K562 (cell line): ENCODE measurements around the gene PHKB. TPM values are rescaled to one million over a fixed set of nuclear protein-coding genes. Genes with fewer than 3 reads are reported as not detected.
A peak's percentile ranks its signal among the peaks of the same experiment; 100 is the strongest.

Experiments
- BMI1 ChIP-seq: fragments of 150-350 bp; IDR thresholded peaks from 2 replicates; pipeline ENCODE4 v1.6.1; 2014; ENCODE audit warnings: low read length
- BRF1 ChIP-seq: IDR thresholded peaks from 3 replicates; pipeline ENCODE4 v1.6.1; 2011; ENCODE audit warnings: borderline replicate concordance, mild to moderate bottlenecking; ENCODE audit not compliant: insufficient read length; ENCODE audit errors: extremely low read depth
- CHD4 ChIP-seq: fragments of 200-600 bp; sonication (generic); IDR thresholded peaks from 3 replicates; pipeline ENCODE4 v1.6.1; 2012; ENCODE audit warnings: low read depth, mild to moderate bottlenecking, mixed read lengths, low read length, inconsistent platforms; ENCODE audit not compliant: insufficient read depth, insufficient replicate concordance, poor library complexity, severe bottlenecking
- HDAC1 ChIP-seq, 2 experiments: fragments of 450-650 bp; IDR thresholded peaks; 2 replicates each; pipeline ENCODE4 v1.6.1; 2016 to 2017; ENCODE audit warnings: inconsistent platforms in 1 of 2, mild to moderate bottlenecking in 1 of 2, moderate library complexity in 1 of 2
- HLTF ChIP-seq: fragments of 450-650 bp; IDR thresholded peaks from 2 replicates; pipeline ENCODE4 v1.6.1; 2016
- POLR2H ChIP-seq: IDR thresholded peaks from 2 replicates; pipeline ENCODE4 v1.6.1; 2016; ENCODE audit warnings: missing genetic modification characterization, low read depth, mild to moderate bottlenecking, control low read depth, missing compliant biosample characterization, moderate library complexity
- PRPF4 ChIP-seq: fragments of 200-400 bp; formaldehyde crosslinking; IDR thresholded peaks from one replicate; pipeline ENCODE4 v1.6.1; 2017; ENCODE audit warnings: low read length, low read depth, mild to moderate bottlenecking; ENCODE audit not compliant: insufficient read depth, poor library complexity, severe bottlenecking
- RCOR1 ChIP-seq, 2 experiments: IDR thresholded peaks; 2 replicates each; pipeline ENCODE4 v1.6.1; 2012; ENCODE audit warnings: low read depth in 2 of 2, low read length in 2 of 2, borderline replicate concordance in 1 of 2, improper control_type of control experiment in 1 of 2
- RFX5 ChIP-seq: IDR thresholded peaks from 2 replicates; pipeline ENCODE4 v1.6.1; 2011; ENCODE audit warnings: low read depth, mild to moderate bottlenecking, improper control_type of control experiment, low read length
- SAFB ChIP-seq: fragments of 200-400 bp; formaldehyde crosslinking; IDR thresholded peaks from 2 replicates; pipeline ENCODE4 v1.6.1; 2017; ENCODE audit warnings: low read depth, low read length, borderline replicate concordance
- SAP30 ChIP-seq: fragments of 200-600 bp; sonication (generic); IDR thresholded peaks from 2 replicates; pipeline ENCODE4 v1.6.1; 2012; ENCODE audit warnings: borderline replicate concordance, low read depth, mild to moderate bottlenecking, moderate library complexity, low read length, control low read depth, inconsistent platforms; ENCODE audit not compliant: insufficient read depth, poor library complexity, severe bottlenecking
- SIX5 ChIP-seq, 2 experiments: IDR thresholded peaks; 2 replicates each; pipeline ENCODE4 v1.6.1; 2011; ENCODE audit warnings: low read length in 2 of 2, borderline replicate concordance in 1 of 2, low read depth in 1 of 2, mild to moderate bottlenecking in 1 of 2, moderate library complexity in 1 of 2; ENCODE audit not compliant: insufficient read depth in 1 of 2
- TAF9B ChIP-seq: fragments of 450-650 bp; IDR thresholded peaks from 2 replicates; pipeline ENCODE4 v1.6.1; 2018; ENCODE audit warnings: mild to moderate bottlenecking; ENCODE audit not compliant: partially characterized antibody
- YBX1 ChIP-seq: fragments of 450-650 bp; IDR thresholded peaks from 2 replicates; pipeline ENCODE4 v1.7.1; 2016; ENCODE audit warnings: mild to moderate bottlenecking
- ZNF444 ChIP-seq: fragments of 250-450 bp; sonication (Bioruptor Pico); IDR thresholded peaks from 2 replicates; pipeline ENCODE4 v1.4.0; 2020; ENCODE audit warnings: mild to moderate bottlenecking, moderate library complexity
- ZSCAN29 ChIP-seq: fragments of 450-650 bp; IDR thresholded peaks from 2 replicates; pipeline ENCODE4 v1.6.1; 2017
- polyA plus RNA-seq, 8 experiments: library from polyadenylated mRNA; depleted of rRNA in 4 of 8; stranded (reverse) in 5 of 8; unstranded in 3 of 8; fragments of >200 nt; fragmentation: Nextera tagmentation in 2 of 8; fragmentation: Illumina TruSeq in 1 of 8; extraction: Ambion mirVana in 2 of 8; extraction: Trizol in 1 of 8; gene quantifications; 2 replicates each; pipeline versions ENCODE4 v1.2.1 to v1.2.3, GENCODE V29; 2011 to 2014; ENCODE audit warnings: inconsistent platforms in 1 of 8, missing spikeins in 1 of 8
- total RNA-seq, 7 experiments: library from RNA; depleted of rRNA in 6 of 7; stranded (reverse); fragments of >200 nt in 6 of 7; fragmentation: Illumina TruSeq in 2 of 7; extraction: Trizol in 2 of 7; gene quantifications; 2 replicates each; pipeline versions ENCODE4 v1.2.1 to v1.2.3, GENCODE V29; 2011 to 2021; ENCODE audit warnings: low replicate concordance in 1 of 7
- TF ChIP-seq, protein P1 (sequence below): fragments of 450-650 bp; formaldehyde crosslinking; IDR thresholded peaks from 2 replicates; pipeline ENCODE4 v1.4.0; 2020; ENCODE audit warnings: mild to moderate bottlenecking
- TF ChIP-seq, protein P2 (sequence below): fragments of 250-450 bp; sonication (Bioruptor Pico); IDR thresholded peaks from 2 replicates; pipeline ENCODE4 v1.4.0; 2020; ENCODE audit warnings: mild to moderate bottlenecking, moderate library complexity
- TF ChIP-seq, protein P3 (sequence below): fragments of 450-650 bp; conservative IDR thresholded peaks from 2 replicates; pipeline ENCODE4 v1.6.1; 2016; ENCODE audit warnings: missing genetic modification characterization, low read depth, mild to moderate bottlenecking, missing compliant biosample characterization, moderate library complexity
- TF ChIP-seq, protein P4 (sequence below): fragments of 250-450 bp; sonication (Bioruptor Pico); IDR thresholded peaks from 2 replicates; pipeline ENCODE4 v1.8.0; 2021; ENCODE audit warnings: mild to moderate bottlenecking, moderate library complexity

Gene PHKB
- total and polyA plus RNA-seq, 9 of the 15 experiments (the other 6 are each of a cell fraction or from before 2014, with no cell fraction given): 24.7 to 92.3 (median 67.0) TPM

DNA sequence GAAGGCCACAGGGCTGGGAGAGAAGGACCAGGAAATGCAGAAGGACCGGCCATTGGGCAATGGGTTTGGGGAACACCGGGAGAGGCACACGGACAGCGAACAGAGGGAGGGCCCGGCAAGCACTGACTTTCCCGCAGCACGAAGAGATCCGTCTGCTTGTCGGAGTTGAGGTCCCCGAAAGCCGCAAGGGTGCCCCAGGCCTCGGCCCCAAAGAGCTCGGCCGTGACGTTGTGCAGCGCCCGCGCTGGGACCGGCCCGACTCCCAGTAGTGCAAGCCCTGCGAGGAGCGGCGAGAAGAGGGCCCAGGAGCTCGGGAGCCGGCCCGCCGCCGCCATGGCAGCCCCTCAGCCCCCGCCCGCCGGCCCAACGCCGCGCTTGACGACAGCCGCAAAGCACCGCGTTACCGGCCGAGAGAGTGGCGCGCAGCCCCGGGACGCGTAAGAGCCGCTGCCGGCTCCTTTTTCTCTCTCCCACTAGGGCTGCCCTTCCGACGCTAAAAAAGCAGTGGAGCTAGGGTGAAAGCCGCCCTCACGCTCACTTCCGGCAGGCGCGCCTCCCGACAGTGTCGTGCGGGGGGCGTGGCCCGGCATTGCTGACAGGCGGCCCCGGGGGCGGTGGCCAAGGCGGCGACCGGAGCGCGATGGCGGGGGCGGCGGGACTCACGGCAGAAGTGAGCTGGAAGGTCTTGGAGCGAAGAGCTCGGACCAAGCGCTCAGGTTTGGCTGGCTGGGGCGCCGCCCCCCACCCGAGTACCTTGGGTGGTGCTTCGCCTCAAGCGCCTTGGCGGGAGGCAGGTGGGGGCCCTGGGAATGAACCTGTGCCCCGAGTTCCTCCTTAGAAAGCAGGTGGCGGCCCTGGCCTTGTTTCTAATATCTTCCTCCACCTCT, at the start of gene PHKB, which contains the start of gene ITFG1 (continued):
- no peak for TF ChIP-seq CHD4
- no peak for TF ChIP-seq RFX5
- TF ChIP-seq SIX5 (IDR thresholded peaks at IDR 0.05; ENCODE audit: borderline replicate concordance in 1 of 2, insufficient read depth in 1 of 2, low read depth in 1 of 2, low read length in 2 of 2): no peak
- TF ChIP-seq, protein P1, sequence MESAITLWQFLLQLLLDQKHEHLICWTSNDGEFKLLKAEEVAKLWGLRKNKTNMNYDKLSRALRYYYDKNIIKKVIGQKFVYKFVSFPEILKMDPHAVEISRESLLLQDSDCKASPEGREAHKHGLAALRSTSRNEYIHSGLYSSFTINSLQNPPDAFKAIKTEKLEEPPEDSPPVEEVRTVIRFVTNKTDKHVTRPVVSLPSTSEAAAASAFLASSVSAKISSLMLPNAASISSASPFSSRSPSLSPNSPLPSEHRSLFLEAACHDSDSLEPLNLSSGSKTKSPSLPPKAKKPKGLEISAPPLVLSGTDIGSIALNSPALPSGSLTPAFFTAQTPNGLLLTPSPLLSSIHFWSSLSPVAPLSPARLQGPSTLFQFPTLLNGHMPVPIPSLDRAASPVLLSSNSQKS: no peak
- no peak for TF ChIP-seq YBX1
- TF ChIP-seq ZNF444 (CRISPR knock-in tag): no peak
- no peak for TF ChIP-seq SAFB
- no peak for TF ChIP-seq BMI1
- no peak for TF ChIP-seq BRF1
- TF ChIP-seq PRPF4: peak; percentile 55
- TF ChIP-seq SAP30: peak; percentile 68
- TF ChIP-seq, protein P2, sequence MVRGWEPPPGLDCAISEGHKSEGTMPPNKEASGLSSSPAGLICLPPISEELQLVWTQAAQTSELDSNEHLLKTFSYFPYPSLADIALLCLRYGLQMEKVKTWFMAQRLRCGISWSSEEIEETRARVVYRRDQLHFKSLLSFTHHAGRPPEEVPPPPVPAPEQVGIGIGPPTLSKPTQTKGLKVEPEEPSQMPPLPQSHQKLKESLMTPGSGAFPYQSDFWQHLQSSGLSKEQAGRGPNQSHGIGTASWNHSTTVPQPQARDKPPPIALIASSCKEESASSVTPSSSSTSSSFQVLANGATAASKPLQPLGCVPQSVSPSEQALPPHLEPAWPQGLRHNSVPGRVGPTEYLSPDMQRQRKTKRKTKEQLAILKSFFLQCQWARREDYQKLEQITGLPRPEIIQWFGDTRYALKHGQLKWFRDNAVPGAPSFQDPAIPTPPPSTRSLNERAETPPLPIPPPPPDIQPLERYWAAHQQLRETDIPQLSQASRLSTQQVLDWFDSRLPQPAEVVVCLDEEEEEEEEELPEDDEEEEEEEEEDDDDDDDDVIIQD: no peak
- no peak; a peak in 1 of 4 replicates for TF ChIP-seq HDAC1 (IDR thresholded peaks at IDR 0.05)
- no peak for TF ChIP-seq ZSCAN29
- no peak for TF ChIP-seq HLTF
- TF ChIP-seq RCOR1 (IDR thresholded peaks at IDR 0.05; ENCODE audit: borderline replicate concordance in 1 of 2, low read depth in 2 of 2, low read length in 2 of 2): no peak
- TF ChIP-seq TAF9B: peak; percentile 85
- TF ChIP-seq, protein P3, sequence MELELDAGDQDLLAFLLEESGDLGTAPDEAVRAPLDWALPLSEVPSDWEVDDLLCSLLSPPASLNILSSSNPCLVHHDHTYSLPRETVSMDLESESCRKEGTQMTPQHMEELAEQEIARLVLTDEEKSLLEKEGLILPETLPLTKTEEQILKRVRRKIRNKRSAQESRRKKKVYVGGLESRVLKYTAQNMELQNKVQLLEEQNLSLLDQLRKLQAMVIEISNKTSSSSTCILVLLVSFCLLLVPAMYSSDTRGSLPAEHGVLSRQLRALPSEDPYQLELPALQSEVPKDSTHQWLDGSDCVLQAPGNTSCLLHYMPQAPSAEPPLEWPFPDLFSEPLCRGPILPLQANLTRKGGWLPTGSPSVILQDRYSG (tag): no peak
- TF ChIP-seq POLR2H (tag): peak; percentile 72
- TF ChIP-seq, protein P4, sequence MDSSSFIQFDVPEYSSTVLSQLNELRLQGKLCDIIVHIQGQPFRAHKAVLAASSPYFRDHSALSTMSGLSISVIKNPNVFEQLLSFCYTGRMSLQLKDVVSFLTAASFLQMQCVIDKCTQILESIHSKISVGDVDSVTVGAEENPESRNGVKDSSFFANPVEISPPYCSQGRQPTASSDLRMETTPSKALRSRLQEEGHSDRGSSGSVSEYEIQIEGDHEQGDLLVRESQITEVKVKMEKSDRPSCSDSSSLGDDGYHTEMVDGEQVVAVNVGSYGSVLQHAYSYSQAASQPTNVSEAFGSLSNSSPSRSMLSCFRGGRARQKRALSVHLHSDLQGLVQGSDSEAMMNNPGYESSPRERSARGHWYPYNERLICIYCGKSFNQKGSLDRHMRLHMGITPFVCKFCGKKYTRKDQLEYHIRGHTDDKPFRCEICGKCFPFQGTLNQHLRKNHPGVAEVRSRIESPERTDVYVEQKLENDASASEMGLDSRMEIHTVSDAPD (CRISPR knock-in tag): no peak
